WTC11 (cell line): ENCODE results near the gene CCDC141.

ENCODE experiments used
- CTCF ChIP-seq: fragments of 200-600 bp; IDR thresholded peaks from 2 replicates; pipeline ENCODE4 v1.8.0; 2022; ENCODE audit warnings: antibody characterized with exemption
- MYBL2 ChIP-seq: sonication (generic); formaldehyde crosslinking; IDR thresholded peaks from 2 replicates; pipeline ENCODE4 v1.8.1; 2023; ENCODE audit warnings: mild to moderate bottlenecking, moderate library complexity, missing genetic modification reagents

- TF ChIP-seq CTCF (no peak), MYBL2 (CRISPR knock-in tag) (no peak)
These were observed 238.0 kb downstream of the CCDC141 start for GRCh38 chr2:178811901-178812300.
